ENCODE results near the gene PPP3CA. TPM values are rescaled to one million over a fixed set of nuclear protein-coding genes. Genes with fewer than 3 reads are reported as not detected.

PPP3CA gene
- total RNA-seq, 1 donor from 2014 or later = 38.4 TPM

GRCh38 chr4:101128473-101128872 lies 218.9 kb downstream of the PPP3CA start:
- Mint-ChIP-seq H3K9me3 (peaks cover 18% of the 10 kb centered on the region), H3K4me3 (no peak overlapping the region), H3K36me3 (no peaks in the 10 kb centered on the region), H3K27ac (no peak overlapping the region), H3K27me3 (ENCODE audit: insufficient read depth, low read depth) (no peaks in the 10 kb centered on the region), H3K4me1 (peaks cover 3% of the 10 kb centered on the region)
- Histone ChIP-seq H3K4me1 (peaks cover 5% of the 10 kb centered on the region), H2AFZ (replicated peaks) (no peak overlapping the region), H3F3A (ENCODE audit: low read depth) (no peaks in the 10 kb centered on the region), H3K9ac (no peak overlapping the region), H3K4me2 (no peak overlapping the region), H3K4me3 (no peak overlapping the region), H3K9me3 (ENCODE audit: low read depth) (no peaks in the 10 kb centered on the region), H4K20me1 (ENCODE audit: low read depth) (no peaks in the 10 kb centered on the region), H3K27ac (no peak overlapping the region), H3K36me3 (no peaks in the 10 kb centered on the region), H3K79me2 (ENCODE audit: low read depth) (peaks cover 9% of the 10 kb centered on the region), H3K27me3 (no peaks in the 10 kb centered on the region)
- no peak for DNase-seq (ENCODE audit: low spot score)
- TF ChIP-seq EZH2phosphoT487 (IDR thresholded peaks at IDR 0.05) = no peak
- no peak for TF ChIP-seq CTCF (IDR thresholded peaks at IDR 0.05)
- TF ChIP-seq EZH2 (IDR thresholded peaks at IDR 0.05) = no peak

DNA sequence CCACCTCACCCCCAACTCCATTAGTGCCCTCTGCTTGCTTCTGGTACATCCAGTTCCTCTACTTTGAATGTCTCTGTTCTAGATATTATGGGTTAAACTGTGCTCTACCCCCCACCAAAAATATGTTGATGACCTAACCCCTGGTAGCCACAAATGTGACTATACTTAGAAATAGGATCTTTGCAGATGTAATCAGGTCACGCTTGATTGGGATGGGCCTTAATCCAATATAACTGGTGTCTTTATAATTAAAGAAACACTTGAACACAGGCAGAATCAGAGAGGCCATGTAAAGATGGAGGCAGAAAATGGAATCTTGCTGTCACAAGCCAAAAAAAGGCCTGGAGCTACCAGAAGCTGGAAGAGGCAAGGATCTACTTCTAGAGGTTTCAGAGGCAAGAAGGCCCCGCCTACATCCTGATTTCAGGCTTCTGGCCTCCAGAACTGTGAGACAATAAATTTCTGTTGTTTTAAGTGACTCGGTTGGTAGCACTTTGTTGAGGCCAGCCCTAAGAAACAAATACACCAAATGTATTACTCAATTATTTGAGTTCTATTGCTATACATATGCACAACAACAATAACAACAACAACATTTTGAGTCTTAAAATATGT lies 220.0 kb downstream of the PPP3CA start:
- no peak for DNase-seq (ENCODE audit: low spot score)
- Histone ChIP-seq H3F3A (ENCODE audit: low read depth) (no peaks in the 10 kb centered on the region), H3K4me2 (no peak overlapping the region), H3K9me3 (ENCODE audit: low read depth) (no peaks in the 10 kb centered on the region), H4K20me1 (ENCODE audit: low read depth) (no peaks in the 10 kb centered on the region), H3K36me3 (no peaks in the 10 kb centered on the region), H3K27me3 (no peaks in the 10 kb centered on the region), H3K27ac (no peak overlapping the region), H3K79me2 (ENCODE audit: low read depth) (no peaks in the 10 kb centered on the region), H3K4me1 (peaks cover 5% of the 10 kb centered on the region), H2AFZ (replicated peaks) (no peak overlapping the region), H3K4me3 (no peak overlapping the region), H3K9ac (no peak overlapping the region)
- Mint-ChIP-seq H3K27ac (no peak overlapping the region), H3K4me1 (peaks cover 3% of the 10 kb centered on the region), H3K4me3 (no peak overlapping the region), H3K36me3 (no peaks in the 10 kb centered on the region), H3K9me3 (peaks cover 10% of the 10 kb centered on the region), H3K27me3 (ENCODE audit: insufficient read depth, low read depth) (no peaks in the 10 kb centered on the region)
- TF ChIP-seq EZH2phosphoT487 (IDR thresholded peaks at IDR 0.05) (no peak), EZH2 (IDR thresholded peaks at IDR 0.05) (no peak), CTCF (IDR thresholded peaks at IDR 0.05) (no peak)

DNA sequence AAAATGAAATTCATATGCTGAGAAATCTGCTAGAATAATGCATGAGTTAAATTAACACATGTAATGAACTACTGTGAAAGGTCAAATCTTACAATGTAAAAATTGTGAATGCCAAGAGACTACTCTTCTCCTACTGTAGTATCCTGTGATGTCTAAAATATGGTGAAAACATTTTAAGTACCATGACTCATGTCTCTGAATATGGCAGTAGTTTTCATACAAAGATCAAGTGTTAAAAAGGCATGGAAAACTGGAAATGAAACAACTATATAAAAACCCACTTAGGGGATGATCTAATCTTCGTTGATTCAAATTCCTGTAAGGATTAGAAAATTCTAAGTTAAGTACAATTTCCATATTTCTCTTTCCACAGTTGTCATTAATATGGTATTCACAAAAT lies 221.3 kb downstream of the PPP3CA start:
- Histone ChIP-seq H4K20me1 (ENCODE audit: low read depth) (no peaks in the 10 kb centered on the region), H3K27me3 (no peaks in the 10 kb centered on the region), H3K79me2 (ENCODE audit: low read depth) (no peaks in the 10 kb centered on the region), H3F3A (ENCODE audit: low read depth) (no peaks in the 10 kb centered on the region), H3K9ac (no peak overlapping the region), H3K36me3 (no peaks in the 10 kb centered on the region), H3K4me1 (peaks cover 5% of the 10 kb centered on the region), H2AFZ (replicated peaks) (no peak overlapping the region), H3K27ac (no peak overlapping the region), H3K4me3 (no peak overlapping the region), H3K4me2 (no peak overlapping the region), H3K9me3 (ENCODE audit: low read depth) (no peaks in the 10 kb centered on the region)
- Mint-ChIP-seq H3K36me3 (no peaks in the 10 kb centered on the region), H3K4me1 (peaks cover 3% of the 10 kb centered on the region), H3K9me3 (peaks cover 7% of the 10 kb centered on the region), H3K27me3 (ENCODE audit: insufficient read depth, low read depth) (no peaks in the 10 kb centered on the region), H3K27ac (no peak overlapping the region), H3K4me3 (no peak overlapping the region)
- TF ChIP-seq EZH2phosphoT487 (IDR thresholded peaks at IDR 0.05) (no peak), CTCF (IDR thresholded peaks at IDR 0.05) (no peak), EZH2 (IDR thresholded peaks at IDR 0.05) (no peak)
- no peak for DNase-seq (ENCODE audit: low spot score)

Measured in neural progenitor cell (in vitro differentiated cells).